ENCODE results near the gene PEPD.

The PEPD gene

DNA sequence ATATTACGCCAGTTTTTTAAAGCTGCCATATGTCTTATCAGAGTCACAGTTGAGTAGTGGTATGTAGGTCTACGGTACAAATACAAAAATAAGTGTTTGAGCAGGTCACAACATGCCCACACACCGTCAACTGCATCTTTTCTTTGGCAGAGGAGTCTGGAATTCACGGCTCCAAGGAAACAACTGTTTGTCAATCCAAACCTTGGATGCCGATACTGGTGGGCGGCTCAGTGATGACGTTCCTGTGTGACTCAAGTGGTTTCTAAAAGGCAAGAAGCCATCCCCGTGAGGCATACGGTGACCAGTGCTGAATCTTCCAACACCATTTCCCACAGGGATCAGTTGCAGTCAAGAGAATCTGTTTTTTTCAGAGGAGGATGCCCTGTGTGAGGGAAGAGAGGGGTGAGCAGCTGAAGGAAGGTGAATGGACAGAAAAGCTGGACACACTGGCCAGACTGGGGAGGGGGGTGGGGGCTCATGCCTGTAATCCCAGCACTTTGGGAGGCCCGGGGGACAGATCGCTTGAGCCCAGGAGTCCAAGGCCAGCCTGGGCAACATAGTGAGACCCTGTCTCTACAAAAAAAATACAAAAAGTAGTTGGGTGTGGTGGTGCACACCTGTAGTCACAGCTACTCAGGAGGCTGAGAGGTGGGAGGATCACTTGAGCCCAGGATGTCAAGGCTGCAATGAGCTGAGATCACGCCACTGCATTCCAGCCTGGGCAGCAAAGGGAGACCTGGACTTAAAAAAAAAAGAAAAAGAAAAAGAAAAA, 170.9 kb downstream of the PEPD start:
- no peak for DNase-seq (ENCODE audit: low spot score)

DNA sequence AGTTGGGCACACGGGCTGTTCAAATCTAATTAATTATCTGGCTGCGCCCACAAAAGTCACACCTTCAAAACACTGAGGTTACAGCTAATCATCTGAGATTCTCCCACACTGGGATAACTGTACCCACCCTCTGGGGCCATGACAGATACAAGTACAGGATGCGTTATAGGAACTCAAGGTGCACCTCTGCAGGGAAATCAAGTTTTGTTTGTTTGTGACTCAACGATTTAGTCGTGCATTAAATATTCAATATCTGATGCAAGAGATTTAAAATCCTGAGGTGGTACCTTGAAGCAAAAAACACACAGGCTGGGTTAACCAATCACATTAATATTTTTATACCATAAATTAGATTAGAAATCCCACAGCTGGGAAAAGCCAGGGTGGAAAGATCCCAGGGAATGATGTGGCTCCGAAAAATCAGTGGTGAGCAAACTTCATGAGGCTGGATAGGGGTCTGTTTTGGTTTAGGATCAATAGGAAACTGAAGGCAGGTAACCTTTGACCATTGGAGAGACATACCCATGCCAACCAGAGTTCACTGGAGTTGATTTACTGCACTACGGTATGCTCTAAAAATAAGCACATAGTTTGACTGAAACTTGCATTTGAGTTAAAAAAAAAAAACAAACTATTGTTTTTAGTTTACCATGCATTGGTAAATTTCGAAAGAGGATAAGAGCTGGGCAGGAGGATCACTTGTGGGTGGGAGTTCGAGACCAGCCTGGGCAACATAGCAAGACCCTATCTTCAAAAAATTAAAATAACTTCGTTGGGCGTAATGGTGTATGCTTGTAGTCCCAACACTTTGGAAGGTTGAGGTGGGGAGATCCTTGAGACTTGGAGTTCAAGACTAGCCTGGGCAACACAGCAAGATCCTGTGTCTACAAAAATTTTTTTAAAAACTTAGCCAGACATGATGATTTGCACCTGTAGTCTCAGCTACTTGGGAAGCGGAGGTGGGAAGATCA, 172.0 kb downstream of the PEPD start:
- DNase-seq (ENCODE audit: low spot score) = no peak

DNA sequence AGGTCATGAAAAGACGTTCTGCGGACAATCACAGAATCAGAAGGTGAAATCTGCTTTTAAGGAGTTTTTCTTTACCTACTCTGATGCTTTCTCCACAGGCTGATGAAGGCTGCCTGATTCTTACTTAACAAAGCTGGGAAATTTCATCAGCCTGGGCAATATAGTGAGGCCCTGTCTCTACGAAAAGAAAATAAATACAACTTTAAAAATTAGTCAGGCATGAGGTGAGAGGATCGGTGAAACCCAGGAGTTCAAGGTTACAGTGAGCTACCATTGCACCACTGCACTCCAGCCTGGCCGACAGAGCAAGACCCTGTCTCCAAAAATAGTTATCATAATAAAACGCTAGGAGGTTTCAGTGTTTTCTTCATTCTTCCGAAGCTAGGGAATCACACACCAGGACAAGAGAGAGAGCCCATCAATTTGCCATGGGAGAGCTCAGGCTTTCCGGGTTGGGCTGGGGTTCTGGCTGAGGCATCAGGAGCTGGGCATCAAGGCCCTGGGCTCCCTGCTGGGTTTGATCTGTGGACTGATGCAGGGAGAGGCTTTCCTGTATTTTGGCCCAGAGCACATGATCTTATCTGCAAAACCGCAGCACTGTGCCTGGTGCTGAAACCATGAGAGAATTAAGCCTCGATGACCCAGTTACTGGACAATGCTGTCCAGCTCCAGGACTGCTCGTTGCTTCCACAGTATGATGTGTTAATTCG, 173.1 kb downstream of the PEPD start:
- DNase-seq (ENCODE audit: low spot score) = no peak

DNA sequence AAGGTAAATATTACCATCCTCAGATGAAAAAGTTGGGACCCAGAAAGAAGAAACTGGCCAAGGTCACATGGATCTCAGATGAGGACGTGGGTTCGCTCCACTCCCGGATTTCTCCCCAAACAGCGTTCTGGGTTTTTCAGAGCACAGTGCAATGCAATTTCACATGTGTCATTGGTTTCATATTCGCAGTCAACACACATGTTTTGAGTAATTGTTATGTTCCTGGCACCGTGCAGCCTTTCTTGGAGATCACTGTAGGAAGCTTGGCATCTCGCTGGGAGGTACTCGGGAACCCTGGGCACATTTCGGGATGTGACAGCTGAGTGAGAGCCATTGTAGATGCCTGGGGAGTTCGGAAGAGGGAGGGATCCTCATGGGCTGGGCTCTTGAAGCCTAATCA, 174.3 kb downstream of the PEPD start:
- no peak for DNase-seq (ENCODE audit: low spot score)

DNA sequence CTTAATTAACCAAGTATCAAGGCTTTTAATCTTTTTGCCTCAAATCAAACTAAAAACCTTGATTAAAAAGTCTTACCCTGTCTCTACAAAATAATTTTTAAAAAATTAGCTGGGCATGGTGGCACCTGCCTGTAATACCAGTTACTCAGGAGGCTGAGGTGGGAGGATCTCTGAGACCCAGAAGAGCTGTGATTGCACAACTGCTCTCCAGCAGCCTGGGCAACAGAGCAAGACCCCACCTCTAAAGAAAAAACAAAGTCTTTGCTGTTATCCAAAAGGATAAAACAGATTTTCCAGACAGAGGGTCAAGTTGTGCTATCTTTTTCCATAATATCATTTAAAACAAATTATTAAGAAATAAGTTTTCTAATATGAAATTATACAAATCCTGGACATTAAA, 174.9 kb downstream of the PEPD start:
- no peak for DNase-seq (ENCODE audit: low spot score)

DNA sequence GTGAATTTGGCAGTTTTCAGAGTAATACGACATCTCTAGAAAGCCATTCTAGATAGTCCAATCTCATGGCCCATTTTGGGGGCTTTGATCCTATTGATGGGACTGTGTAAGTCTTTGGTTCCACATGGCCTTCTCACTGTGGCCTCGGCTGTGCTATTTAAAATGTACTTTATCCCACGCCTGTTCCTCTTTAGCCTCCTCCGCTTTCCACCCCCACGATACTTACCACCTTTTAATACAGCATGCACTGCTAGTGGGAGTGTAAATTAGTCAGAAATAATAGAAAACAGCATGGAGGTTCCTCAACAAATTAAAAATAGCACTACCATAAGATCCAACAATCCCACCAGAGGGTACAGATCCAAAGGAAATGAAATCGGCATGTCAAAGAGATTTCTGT, 176.4 kb downstream of the PEPD start:
- DNase-seq (ENCODE audit: low spot score) = no peak

DNA sequence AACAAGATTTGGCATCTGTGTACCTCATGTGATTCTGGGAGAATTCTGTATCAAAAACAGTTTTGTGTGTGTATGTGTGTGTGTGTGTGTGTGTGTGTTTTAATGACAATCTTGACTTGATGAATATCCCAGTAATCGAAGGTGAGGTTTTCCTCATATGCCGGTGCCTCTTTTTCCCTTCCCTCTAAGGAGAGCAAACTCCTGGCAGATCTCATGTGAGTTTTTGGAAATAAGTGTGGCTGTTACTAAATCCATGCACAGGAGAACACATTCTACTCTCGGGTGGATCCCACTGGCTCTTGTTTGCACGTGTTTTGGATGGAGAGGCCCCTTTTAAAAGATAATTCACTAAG, 177.0 kb downstream of the PEPD start:
- DNase-seq (ENCODE audit: low spot score) = no peak

DNA sequence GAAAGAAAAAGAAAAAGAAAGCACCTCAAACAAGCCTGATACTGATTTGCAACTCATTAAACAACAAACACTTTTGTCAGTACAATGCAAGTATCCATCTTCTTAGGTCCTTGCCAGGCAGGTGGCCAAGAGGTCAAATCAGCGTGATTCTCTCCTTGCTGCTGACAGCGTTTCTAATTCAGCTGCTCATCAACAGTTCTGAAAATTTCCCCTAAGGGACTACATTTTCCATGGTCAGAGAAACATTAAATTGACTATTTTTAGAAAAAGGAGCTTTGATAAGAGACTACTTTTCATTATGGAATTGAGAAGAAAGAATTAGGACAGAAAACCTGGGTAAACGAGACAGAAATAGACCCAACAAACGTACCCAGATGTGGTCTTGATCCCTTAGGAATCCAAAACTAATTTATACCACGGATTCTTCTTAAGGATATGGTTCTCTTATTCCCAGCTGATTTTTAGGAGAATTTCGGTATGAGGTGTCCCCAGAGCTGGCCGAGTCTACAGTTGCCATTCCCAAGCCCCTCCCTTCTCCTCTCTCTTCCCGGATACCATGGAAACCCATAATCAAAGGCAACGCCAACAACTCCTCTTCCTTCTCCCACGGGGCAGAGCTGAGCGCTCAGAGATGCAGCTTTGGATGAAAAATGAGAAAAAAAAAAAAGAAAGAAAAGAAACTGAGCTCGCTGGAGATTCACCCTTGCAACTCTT, 177.6 kb downstream of the PEPD start:
- DNase-seq (ENCODE audit: low spot score) = no peak

DNA sequence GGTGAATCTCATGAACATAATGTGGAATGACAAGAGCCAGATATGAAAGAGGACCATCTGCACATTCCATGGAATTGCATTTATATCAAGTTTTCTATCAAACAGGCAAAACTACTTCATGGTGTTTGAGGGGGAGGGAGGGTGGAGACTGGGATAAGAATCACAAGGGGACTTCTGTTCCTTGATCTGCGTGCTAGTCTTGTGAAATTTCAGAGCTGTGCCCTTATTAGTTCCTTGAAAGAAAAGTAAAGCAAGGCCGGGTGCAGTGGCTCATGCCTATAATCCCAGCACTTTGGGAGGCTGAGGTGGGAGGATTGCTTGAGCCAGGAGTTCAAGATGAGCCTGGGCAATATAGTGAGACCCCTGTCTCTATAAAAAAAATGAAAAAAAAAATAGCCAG, 178.3 kb downstream of the PEPD start:
- DNase-seq (ENCODE audit: low spot score) = no peak

DNA sequence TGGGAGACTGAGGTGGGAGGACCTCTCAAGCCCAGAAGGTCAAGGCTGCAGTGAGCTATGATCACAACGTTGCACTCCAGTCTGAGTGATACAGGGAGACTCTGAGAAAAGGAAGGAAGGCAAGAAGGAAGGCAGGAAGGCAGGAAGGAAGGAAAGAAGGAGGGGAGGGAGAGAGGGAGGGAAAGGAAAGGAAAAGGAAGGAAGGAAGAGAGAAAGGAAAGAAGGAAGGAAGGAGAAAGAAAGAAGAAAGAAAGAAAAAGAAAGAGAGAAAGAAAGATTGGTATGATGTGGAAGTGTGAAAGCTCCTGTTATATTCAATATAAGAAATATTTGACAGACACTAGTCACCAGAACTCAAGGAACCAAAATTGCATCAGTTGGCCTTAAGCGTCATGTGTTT, 180.6 kb downstream of the PEPD start:
- no peak for DNase-seq (ENCODE audit: low spot score)

DNA sequence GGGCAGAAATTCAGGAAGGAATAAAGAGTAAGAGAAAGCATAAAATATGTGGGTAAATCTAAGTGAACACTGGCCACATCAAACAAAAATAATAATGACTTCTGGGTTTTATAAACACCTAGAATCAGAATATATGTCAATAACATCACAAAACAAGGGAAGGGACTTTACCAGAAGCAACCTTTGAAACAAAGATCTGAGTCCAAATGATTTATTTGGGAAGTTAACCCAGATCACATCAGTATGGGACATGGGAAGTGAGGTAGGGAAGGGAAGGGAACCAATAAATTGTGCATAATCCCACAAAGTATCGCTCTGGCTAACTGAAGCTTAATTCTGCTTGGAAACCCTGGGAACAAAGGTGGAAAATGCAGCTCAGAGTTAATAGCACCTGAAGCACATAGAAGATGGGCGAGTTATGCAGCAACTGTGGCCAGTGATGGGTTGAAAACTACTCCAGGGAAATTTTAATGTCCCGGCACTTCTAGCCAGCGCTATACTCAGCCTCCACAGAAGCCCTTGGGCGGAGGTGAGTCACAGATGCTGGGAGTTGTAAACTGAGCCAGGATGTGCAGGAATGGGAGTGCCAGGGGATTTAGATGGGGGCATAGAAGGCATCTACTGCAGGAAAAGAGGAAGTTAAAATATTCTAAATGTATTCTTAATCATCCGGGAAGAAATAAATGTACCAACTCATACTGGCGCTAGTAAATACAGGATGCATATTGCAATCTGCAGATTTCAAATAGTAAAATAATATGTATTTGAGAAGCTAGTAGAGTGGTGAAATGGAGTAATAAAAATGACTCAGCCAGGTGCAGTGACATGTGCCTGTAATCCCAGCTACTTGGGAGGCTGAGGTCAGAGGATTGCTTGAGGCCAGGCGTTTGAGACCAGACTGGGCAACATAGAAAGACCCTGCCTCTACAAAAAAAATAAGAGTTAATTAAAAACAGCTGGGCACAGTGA, 182.3 kb downstream of the PEPD start:
- DNase-seq (ENCODE audit: low spot score) = no peak
